ACC112 (cell line): ENCODE data around the gene GATC.
"Not testable (repeated sequence)": the region's sequence is repeated elsewhere in the genome, so short reads cannot be mapped to it uniquely, and the experiment has no call there.

ENCODE experiments used
- H2AFZ ChIP-seq: fragments of 200-600 bp; sonication (generic); one replicate; pipeline ENCODE4 v1.6.0; 2017; ENCODE audit warnings: antibody characterized with exemption, low read length; ENCODE audit not compliant: unreplicated experiment
- H3K27ac ChIP-seq: fragments of 200-600 bp; sonication (generic); 2 replicates; pipeline ENCODE4 v1.5.1; 2014; ENCODE audit warnings: low read depth, mild to moderate bottlenecking, antibody characterized with exemption, low read length, moderate library complexity
- H3K27me3 ChIP-seq: fragments of 200-600 bp; sonication (generic); 2 replicates; pipeline ENCODE4 v1.6.1; 2014; ENCODE audit warnings: mild to moderate bottlenecking, antibody characterized with exemption, low read length, moderate library complexity, mixed read lengths; ENCODE audit not compliant: insufficient read depth
- H3K36me3 ChIP-seq: fragments of 200-600 bp; sonication (generic); 2 replicates; pipeline ENCODE4 v1.6.1; 2016; ENCODE audit warnings: mild to moderate bottlenecking, antibody characterized with exemption, low read length, moderate library complexity, mixed read lengths; ENCODE audit not compliant: insufficient read depth
- H3K4me1 ChIP-seq: fragments of 200-600 bp; sonication (generic); one replicate; pipeline ENCODE4 v1.6.1; 2016; ENCODE audit warnings: low read length, mixed read lengths; ENCODE audit not compliant: insufficient read depth, unreplicated experiment, control insufficient read depth
- H3K4me3 ChIP-seq: fragments of 200-600 bp; sonication (generic); 2 replicates; pipeline ENCODE4 v1.5.1; 2014; ENCODE audit warnings: mild to moderate bottlenecking, low read depth, low read length
- H3K79me2 ChIP-seq: fragments of 200-600 bp; sonication (generic); one replicate; pipeline ENCODE4 v1.6.0; 2016; ENCODE audit warnings: low read length; ENCODE audit not compliant: control insufficient read depth, unreplicated experiment, insufficient read depth

Gene GATC

GRCh38 chr12:120437735-120438494 is 8.3 kb upstream of the GATC start, which contains the start of gene COX6A1:
COX6A1 (plus strand) TSS chr12:120438113; CDS start chr12:120438127, 14 bp downstream.
- Histone ChIP-seq H3K27ac (no peak within 1 kb of the TSS), H3K4me1 (peaks cover 7% of the 10 kb centered on the region), H2AFZ (peak within 1 kb of the TSS; percentile 82), H3K27me3 (no peaks in the 10 kb centered on the region), H3K79me2 (peaks cover 33% of the 10 kb centered on the region), H3K36me3 (peaks cover 8% of the 10 kb centered on the region; the same call in 1 of the 2 replicates), H3K4me3 (peak within 1 kb of the TSS; percentile 88)

DNA sequence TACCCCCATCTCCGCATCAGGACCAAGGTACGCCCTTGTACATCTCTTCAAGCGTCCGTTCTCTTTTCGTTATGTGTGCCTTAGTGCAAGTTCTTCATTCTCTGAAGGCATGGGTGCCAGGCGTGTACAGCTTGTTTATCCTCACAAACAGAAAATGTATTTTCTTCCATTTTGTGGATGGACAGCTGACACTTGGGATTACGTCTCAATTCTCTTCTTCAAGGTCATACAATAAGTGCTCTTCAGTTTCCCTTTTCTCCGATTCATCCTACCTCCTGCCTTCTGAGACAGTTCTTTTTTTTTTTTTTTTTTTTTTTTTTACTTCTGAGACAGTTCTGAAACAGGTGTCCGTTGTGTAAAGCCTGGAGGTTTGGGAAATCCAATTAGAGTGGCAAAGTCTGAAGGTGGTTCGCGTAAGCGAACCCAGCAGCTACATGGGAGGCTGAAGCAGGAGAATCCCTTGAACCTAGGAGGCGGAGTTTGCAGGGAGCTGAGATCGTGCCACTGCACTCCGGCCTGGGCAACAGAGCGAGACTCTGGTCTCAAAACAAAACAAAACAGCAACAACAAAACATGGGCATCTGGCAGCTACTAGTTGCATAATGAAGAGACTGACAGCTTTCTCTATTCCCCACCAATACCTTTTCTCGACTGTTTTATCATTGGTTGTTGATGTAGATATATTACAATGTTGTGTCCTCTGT is 7.6 kb upstream of the GATC start:
- Histone ChIP-seq H3K27ac (no peak overlapping the region), H3K36me3 (peaks cover 8% of the 10 kb centered on the region; the same call in 1 of the 2 replicates), H3K4me3 (peak overlapping the region; percentile 88), H3K79me2 (peaks cover 34% of the 10 kb centered on the region), H2AFZ (peak overlapping the region; percentile 82), H3K4me1 (peaks cover 7% of the 10 kb centered on the region), H3K27me3 (no peaks in the 10 kb centered on the region)

DNA sequence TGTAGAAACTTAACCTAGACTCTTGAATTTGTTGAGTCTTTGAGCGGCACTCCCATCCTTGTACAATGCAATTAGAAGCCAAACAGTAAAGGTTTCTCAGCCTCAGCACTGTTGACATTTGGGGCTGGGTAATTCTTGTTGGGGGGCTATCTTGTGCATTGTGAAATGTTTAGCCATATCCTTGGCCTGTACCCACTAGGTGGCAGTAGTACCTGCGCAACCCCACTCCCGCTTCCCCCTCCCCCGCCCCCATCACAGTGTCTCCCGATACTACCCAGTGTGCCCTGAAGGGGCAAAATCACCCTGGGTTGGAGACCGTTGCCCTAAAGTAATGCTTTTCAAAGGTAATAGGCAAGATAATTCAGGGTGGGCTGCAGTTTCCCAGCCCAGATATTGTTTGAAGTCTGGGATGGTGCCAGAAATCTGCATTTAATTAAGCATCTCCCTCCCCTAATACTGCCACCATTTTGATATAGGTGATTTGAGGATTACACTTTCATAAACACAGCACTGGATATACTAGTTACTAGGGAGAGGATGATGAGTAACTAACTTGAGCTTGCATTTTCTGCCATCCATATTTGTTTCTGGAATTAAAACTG is 6.5 kb upstream of the GATC start:
- peak overlapping the region; percentile 23 for H3K4me3 ChIP-seq
- no peaks in the 10 kb centered on the region for H3K27me3 ChIP-seq
- no peak overlapping the region for H2AFZ ChIP-seq
- no peak overlapping the region for H3K27ac ChIP-seq
- peaks cover 44% of the 10 kb centered on the region for H3K79me2 ChIP-seq
- H3K4me1 ChIP-seq = peaks cover 9% of the 10 kb centered on the region
- H3K36me3 ChIP-seq = peaks cover 14% of the 10 kb centered on the region

- Histone ChIP-seq H3K4me1 (peaks cover 13% of the 10 kb centered on the region), H3K79me2 (peaks cover 63% of the 10 kb centered on the region), H3K27ac (no peak overlapping the region), H3K4me3 (peak overlapping the region; percentile 85), H3K36me3 (peaks cover 14% of the 10 kb centered on the region), H2AFZ (no peak overlapping the region), H3K27me3 (no peaks in the 10 kb centered on the region)
Measured at GRCh38 chr12:120444676-120445075, 1.6 kb upstream of the GATC start.

GRCh38 chr12:120446844-120447178 is 567 bp downstream of the GATC start:
- H3K27ac ChIP-seq, H3K27me3 ChIP-seq, H2AFZ ChIP-seq, H3K36me3 ChIP-seq: not testable (repeated sequence)
- peaks cover 11% of the 10 kb centered on the region for H3K4me1 ChIP-seq
- peaks cover 56% of the 10 kb centered on the region for H3K79me2 ChIP-seq
- peak overlapping the region; percentile 85 for H3K4me3 ChIP-seq

DNA sequence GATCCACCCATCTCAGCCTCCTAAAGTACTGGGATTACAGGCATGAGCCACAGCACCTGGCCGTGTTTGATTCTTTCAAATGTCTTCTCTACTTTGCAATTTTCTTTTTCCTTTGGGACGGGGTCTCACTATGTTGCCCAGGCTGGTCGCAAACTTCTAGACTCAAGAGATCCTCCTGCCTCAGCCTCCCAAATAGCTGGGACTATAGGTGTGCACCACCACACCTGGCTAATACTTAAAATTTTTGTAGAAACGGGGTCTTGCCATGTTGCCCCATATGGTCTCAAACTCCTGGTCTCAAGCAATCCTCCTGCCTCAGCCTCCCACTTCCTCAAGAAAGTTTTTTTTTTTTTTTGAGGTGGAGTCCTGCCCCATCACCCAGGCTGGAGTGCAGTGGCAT is 1.7 kb downstream of the GATC start:
- H3K36me3 ChIP-seq = peaks cover 12% of the 10 kb centered on the region
- peaks cover 58% of the 10 kb centered on the region for H3K79me2 ChIP-seq
- H3K4me1 ChIP-seq = peaks cover 11% of the 10 kb centered on the region

GRCh38 chr12:120452524-120452923 is 6.3 kb downstream of the GATC start:
- Histone ChIP-seq H3K79me2 (peaks cover 24% of the 10 kb centered on the region), H3K36me3 (peaks cover 12% of the 10 kb centered on the region)
- H3K27me3 ChIP-seq, H2AFZ ChIP-seq, H3K27ac ChIP-seq, H3K4me3 ChIP-seq, H3K4me1 ChIP-seq: not testable (repeated sequence)

More for the DNA sequence above, 1.7 kb downstream of the GATC start:
- Histone ChIP-seq H3K27ac (no peak overlapping the region), H2AFZ (no peak overlapping the region), H3K27me3 (no peaks in the 10 kb centered on the region), H3K4me3 (peak overlapping the region; percentile 85)

GRCh38 chr12:120453060-120453750 is 7.0 kb downstream of the GATC start:
- Histone ChIP-seq H3K79me2 (peaks cover 17% of the 10 kb centered on the region), H3K4me3 (no peak overlapping the region), H3K36me3 (peaks cover 12% of the 10 kb centered on the region), H2AFZ (no peak overlapping the region), H3K27ac (no peak overlapping the region), H3K27me3 (no peaks in the 10 kb centered on the region), H3K4me1 (no peaks in the 10 kb centered on the region)

GRCh38 chr12:120453977-120454376 is 7.7 kb downstream of the GATC start:
- H3K4me3 ChIP-seq = no peak overlapping the region
- H3K79me2 ChIP-seq = peaks cover 15% of the 10 kb centered on the region
- no peak overlapping the region for H2AFZ ChIP-seq
- no peak overlapping the region for H3K27ac ChIP-seq
- no peaks in the 10 kb centered on the region for H3K27me3 ChIP-seq
- peaks cover 12% of the 10 kb centered on the region for H3K36me3 ChIP-seq
- no peaks in the 10 kb centered on the region for H3K4me1 ChIP-seq

DNA sequence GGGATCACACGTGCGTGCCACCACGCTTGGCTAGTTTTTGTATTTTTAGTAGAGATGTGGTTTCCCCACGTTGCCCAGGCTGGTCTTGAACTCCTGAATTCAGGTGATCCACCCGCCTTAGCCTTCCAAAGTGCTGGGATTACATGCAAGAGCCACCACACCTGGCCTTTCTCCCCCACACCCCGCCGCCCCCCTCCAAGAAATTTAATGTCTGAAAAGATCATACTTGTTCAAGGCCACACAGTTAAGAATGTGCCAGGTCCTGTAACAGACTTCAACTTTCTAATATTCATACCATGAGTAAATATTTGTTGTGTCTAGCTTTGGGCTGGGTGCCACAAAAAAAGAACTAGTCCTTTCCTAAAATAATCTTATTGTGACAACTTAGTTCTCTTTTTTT is 9.1 kb downstream of the GATC start:
- no peaks in the 10 kb centered on the region for H3K4me1 ChIP-seq
- H3K4me3 ChIP-seq = no peak overlapping the region
- peaks cover 10% of the 10 kb centered on the region for H3K79me2 ChIP-seq
- no peak overlapping the region for H3K27ac ChIP-seq
- H2AFZ ChIP-seq = no peak overlapping the region
- H3K36me3 ChIP-seq = peaks cover 18% of the 10 kb centered on the region
- no peaks in the 10 kb centered on the region for H3K27me3 ChIP-seq
